ENCODE measurements around the gene PCSK5.
"Not testable (repeated sequence)": the region's sequence is repeated elsewhere in the genome, so short reads cannot be mapped to it uniquely, and the experiment has no call there.

Gene PCSK5

DNA sequence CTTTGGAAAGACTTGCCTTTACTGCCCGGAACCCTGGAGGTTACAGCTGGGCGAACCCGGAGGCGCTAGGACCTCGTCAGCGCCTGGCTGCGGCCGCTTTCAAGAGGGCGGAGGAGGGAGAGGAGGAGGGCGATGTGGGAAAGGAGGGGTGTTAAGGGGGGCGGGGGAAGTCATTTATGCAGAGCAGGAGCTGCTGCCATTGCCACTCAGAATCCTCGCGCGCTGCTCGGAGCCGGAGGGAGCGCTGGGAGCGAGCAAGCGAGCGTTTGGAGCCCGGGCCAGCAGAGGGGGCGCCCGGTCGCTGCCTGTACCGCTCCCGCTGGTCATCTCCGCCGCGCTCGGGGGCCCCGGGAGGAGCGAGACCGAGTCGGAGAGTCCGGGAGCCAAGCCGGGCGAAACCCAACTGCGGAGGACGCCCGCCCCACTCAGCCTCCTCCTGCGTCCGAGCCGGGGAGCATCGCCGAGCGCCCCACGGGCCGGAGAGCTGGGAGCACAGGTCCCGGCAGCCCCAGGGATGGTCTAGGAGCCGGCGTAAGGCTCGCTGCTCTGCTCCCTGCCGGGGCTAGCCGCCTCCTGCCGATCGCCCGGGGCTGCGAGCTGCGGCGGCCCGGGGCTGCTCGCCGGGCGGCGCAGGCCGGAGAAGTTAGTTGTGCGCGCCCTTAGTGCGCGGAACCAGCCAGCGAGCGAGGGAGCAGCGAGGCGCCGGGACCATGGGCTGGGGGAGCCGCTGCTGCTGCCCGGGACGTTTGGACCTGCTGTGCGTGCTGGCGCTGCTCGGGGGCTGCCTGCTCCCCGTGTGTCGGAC is at the start of gene PCSK5:
PCSK5 (plus strand) TSS at position 202 of the 805 bp plus-strand sequence; CDS start at position 711, 509 bp downstream.
- in situ Hi-C loops (cut with MboI; ENCODE audit: low sequenced_read_pairs): no loop called here

DNA sequence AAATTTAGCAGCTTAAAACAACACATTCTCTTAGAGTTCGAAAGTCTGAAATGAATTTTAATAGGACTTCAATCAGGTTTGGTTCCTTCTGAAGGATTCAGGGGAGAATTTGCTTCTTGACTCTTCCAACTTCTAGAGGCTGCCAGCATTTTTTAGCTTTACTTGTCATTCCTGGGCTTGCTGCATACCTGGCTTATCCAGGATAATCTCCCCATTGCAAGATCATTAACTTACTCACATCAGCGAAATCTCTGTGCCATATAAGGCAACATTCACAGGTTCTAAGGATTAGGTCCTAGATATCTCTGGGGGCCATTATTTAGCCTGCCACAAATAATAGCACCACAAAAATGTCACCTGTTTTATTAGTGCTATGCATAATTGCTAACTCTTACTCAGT is 46.2 kb upstream of the PCSK5 start:
- in situ Hi-C loops (cut with MboI; ENCODE audit: low sequenced_read_pairs): no loop called here

DNA sequence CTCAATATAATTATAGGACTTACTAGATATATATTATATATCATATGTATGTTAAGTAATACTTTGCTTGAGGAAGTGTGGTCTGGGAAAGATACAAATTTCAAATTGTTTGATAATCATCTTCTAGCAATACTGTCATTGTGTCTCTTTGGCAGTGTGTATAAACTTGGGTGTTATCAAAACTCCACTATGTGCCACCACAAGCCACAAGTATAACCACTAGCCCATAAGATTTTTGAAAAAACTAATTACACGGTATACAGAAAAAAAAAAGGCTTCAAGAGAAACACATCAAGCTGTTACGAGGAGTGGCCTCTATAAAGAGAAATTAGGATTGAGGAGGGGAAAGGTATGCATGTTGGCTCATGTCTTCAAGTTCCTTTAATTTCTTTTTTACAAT is 44.7 kb upstream of the PCSK5 start:
- in situ Hi-C loops (cut with MboI; ENCODE audit: low sequenced_read_pairs): no loop called here

DNA sequence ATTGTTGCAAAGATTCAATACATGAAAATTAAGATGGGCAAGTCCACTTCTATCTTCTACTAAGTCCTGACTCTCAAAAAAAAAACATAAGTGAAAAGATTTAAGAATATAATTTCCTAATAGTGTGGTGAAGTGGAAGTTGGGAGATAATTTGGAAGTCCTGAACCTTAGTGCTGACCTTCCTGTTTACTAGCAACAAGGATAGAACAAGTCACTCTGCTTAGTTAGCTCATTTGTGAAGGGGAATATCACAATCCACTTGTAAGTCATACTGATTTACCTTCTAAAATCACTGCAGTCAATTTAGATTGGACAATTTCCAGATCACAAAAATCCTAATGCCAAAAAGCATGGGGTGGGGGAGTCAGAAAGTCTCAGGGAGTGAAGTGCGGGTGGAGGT is 43.4 kb upstream of the PCSK5 start:
- in situ Hi-C loops (cut with MboI; ENCODE audit: low sequenced_read_pairs): no loop called here

DNA sequence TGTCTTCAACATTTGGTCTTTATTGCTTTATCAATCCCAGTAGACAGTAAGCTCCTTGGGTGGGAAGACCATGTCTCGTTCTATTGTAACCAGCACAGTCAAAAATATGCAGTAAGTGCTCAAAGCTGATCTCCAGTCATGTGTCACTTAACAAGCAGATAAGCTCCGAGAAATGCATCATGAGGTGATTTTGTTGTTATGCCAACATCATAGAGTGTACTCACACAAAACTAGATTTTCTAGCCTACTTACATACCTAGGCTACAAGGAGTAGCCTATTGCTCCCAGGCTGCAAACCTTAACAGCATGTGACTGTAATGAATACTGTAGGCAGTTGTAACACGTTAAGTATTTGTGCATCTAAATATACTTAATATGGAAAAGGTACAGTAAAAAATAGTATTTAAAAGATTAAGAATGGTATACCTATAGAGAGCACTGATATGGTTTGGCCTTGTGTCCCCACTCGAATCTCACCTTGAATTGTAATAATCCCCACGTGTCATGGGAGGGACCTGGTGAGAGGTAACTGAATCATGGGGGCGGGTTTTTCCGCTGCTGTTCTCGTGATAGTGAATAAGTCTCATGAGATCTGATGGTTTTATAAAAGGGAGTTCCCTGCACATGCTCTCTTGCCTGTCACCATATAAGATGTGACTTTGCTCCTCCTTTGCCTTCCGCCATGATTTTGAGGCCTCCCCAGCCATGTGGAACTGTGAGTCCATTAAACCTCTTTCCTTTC is 39.8 kb upstream of the PCSK5 start:
- in situ Hi-C loops (cut with MboI; ENCODE audit: low sequenced_read_pairs): no loop called here

DNA sequence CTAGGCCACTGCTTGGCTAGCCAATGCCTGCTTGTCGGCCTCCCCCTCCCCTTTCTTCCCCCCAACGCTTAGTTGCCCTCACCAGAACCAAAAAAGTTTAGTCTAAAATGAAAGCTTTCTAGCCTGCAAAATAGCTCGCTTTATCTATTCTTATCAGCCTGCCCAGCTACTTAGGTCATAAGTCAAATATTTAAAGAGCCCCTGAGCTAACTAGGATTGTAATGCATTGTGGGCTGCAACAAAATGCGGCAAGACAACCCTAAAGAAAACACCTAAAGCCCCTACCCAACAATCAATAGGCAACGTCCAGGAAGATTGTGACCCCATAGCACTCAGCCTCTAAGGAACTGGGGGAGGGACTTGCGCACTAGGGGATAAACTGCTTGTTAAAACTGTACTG is 38.6 kb upstream of the PCSK5 start:
- in situ Hi-C loops (cut with MboI; ENCODE audit: low sequenced_read_pairs): no loop called here

DNA sequence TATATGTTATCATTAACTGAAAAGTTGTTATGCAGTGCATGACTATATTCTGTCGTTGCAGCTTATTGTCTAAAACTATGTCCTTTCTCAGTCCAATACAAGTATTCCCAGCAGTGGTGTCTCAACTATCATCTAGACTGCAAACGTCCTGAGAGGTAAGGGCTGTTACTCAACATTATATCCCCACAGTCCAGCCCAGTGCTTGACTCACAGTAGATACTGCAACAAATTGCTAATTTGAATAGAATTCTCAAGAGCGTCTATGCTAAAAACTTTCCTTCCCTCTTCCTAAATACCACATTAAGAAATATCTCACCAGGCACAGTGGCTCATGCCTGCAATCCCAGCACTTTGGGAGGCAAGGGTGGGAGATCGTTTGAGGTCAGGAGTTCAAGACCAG is 37.7 kb upstream of the PCSK5 start:
- in situ Hi-C loops (cut with MboI; ENCODE audit: low sequenced_read_pairs): no loop called here

DNA sequence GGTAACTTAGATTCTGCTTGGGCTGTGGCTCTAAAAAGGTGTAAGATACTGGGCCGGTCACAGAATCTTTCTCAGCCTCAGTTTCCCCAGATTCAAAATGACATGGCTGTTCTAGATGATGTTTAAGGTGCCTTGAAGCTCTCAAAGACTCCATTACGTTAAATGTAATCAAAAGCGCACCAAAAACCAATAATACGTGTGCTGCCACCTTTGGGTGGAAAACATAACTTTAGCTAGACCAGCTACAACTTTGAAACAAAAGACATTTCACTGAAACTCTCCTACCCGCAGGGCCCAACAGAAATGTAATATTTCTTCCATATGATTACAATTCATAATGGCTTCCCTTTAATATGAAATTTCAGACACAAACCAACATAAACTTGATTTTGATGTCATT is 35.0 kb upstream of the PCSK5 start:
- in situ Hi-C loops (cut with MboI; ENCODE audit: low sequenced_read_pairs): no loop called here

DNA sequence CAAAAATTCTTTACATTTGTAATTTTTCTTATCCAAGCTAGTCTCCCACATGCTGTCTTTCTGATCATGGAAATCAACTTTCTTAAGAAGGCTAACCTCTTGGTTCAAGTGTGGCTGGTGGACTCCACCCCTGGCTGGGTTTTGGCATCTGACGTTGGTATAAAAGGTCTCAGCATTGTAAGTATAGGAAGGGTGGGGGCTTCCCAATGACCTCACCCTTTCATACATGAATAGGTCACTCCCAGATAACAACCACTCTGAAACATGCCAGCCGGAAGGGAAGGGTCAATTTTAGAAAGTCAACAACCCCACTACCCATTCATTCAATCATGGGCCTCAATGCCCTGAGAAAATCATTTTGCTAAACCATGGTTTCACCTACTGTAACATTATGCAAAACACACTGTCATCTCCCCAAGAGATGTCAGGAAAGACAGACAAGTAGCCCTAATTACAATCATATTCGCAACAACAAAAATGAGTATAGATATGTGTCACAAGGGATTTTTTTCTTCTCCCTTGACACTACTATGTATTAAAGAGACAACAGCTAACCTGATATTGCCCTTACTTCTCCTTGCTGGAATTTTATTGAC is 31.9 kb upstream of the PCSK5 start:
- in situ Hi-C loops (cut with MboI; ENCODE audit: low sequenced_read_pairs): no loop called here

DNA sequence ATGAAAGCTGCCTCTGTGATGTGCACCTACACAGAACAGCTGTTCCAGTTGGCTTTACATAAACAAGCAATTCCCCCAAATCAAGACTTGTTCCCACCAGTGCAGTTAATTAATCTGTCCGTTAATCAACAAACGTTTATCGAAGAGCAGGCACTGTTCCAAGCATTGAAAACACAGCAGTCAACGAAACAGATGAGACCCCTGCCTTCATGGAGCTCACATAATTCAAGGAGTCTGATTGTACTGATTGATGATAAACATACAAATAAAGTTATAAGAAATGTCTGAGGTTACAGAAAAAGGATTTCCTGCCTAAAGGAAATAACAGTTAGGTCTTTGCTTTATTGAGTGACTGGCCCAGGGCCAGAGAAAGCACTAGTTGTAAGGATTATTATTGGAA is 26.2 kb upstream of the PCSK5 start:
- in situ Hi-C loops (cut with MboI; ENCODE audit: low sequenced_read_pairs): no loop called here

DNA sequence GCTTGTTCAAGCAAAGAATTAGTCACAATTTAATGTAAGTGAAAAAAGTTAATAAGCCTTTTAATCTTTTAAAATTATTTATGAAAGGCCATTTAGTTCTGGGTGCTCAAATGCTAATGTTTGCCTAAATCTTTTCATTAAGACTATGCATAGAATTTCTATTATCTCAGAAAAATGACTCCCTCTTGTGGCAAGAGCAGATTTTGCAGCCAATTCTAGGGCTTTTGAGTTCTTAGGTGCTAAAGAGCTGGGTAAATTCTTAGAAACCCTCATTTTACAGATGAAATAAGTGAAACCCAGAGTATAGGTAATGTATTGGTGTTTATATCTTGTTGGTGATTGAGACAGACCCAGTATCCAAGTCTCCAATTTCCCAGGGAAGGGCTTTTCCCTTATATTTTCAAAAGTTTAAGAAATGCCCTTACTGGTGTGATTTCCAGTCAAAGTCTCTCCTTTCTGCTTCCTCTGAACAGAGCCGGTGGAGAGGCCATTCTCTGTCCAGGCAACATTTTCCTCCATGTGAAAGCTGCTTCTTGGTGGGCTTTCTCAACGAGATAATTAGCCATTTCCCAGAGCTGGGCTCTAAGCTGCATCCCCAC is 24.1 kb upstream of the PCSK5 start:
- in situ Hi-C loops (cut with MboI; ENCODE audit: low sequenced_read_pairs): no loop called here

DNA sequence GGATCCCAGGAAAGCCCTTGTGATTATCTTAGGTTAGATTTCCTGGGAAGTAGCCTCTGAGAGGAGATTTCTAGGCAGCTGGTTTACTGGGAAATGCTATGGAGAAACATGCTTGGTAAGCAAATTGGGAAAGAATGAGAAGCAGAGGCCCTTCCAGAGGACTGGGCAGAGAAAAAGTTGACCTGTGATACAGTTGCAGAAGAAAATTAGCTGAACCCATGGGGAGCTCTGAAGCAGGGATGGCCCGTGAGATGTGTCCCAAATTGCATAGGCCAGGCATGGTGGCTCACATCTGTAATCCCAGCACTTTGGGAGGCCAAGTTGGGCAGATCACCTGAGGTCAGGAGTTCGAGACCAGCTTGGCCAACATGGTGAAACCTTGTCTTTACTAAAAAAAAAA is 21.9 kb upstream of the PCSK5 start:
- in situ Hi-C loops (cut with MboI; ENCODE audit: low sequenced_read_pairs): not testable (repeated sequence)

DNA sequence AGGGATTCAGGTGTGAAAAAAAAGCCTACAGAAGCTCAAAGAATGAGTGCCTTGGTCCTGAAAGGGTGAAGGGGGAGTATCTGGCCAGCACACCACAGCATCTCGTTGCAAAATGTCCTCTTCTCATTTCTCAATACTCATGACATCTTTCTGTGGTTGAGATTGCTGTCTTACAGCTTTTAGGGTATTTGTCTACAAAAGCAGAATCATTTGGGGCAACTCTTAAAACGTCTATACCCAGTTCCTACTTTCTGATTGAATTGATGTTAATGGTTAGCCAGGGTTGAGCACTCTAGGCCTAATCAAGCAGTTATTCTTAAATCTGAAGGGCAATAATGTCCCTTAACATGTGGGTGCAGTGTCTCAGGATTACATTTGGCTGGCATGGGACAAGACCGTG is 21.2 kb upstream of the PCSK5 start:
- in situ Hi-C loops (cut with MboI; ENCODE audit: low sequenced_read_pairs): no loop called here

DNA sequence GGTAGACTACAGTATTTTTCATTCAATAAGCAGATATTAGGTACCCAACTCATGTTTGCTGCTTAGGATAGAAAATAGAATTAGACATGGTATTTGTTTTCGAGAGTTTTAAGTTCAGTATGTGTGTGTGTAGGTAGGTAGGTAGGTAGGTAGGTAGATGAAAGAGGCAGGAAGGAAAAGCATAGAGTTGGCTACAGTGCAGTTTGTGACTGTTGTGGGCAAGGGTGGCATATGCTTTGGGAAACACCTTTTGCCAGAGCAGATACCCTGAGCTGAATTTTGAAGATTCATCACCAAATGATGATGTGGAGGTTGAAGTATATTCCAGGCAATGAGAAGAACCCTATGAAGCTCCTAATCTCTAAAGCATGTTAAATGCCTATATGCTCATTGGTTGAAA is 20.0 kb upstream of the PCSK5 start:
- in situ Hi-C loops (cut with MboI; ENCODE audit: low sequenced_read_pairs): no loop called here

DNA sequence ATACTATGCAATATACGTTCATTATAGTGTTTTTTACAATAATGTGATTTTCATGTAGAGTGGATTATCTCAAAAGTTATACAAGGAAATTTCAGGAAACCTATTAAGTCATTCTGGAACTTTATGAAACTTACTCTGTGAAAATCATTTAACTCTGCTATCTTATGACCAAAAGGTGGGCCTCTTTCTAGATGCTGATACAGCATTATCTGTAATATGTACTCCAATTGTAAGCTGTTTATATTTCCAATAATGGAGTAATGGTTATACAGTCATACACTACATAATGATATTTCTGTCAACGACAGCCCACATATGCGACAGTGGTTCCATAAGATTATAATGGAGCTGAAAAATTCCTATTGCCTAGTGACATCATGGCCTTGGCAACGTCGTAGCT is 18.8 kb upstream of the PCSK5 start:
- in situ Hi-C loops (cut with MboI; ENCODE audit: low sequenced_read_pairs): no loop called here

DNA sequence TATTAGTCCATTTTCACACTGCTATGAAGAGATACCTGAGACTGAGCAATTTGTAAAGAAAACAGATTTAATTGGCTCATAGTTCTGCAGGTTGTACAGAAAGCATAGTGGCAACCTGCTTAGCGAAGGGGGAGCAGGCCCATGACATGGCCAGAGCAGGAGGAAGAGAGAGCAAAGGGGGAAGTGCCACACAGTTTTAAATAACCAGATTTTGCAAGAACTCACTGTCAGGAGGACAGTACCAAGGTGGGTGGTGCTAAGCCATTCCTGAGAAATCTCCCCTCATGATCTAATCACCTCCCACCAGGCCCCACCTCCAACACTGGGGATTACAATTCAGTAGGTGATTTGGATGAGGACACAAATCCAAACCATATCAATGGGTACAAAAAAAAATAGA is 16.8 kb upstream of the PCSK5 start:
- in situ Hi-C loops (cut with MboI; ENCODE audit: low sequenced_read_pairs): no loop called here

DNA sequence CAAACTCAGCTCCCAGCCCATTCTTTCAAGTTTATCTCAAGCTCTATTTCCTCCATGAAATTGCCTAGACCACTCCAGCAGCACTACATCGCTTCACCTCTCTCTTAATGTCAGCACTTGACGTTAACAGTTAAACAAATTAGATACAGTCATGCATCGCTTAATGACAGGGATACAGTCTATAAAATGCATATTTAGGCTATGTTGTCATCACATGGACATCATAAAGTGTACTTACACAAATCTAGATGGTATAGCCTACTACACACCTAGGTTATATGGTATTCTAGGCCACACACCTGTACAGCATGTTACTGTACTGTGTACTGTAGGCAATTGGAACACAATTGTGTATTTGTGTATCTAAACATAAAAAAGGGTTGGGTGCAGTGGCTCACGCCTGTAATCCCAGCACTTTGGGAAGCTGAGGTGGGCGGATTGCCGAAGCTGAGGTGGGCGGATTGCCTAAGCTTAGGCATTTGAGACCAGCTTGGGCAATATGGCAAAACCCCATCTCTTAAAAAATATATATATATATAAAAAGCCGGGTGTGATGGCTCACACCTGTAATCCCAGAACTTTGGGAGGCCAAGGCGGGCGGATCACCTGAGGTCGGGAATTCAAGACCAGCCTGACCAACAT is 13.4 kb upstream of the PCSK5 start:
- in situ Hi-C loops (cut with MboI; ENCODE audit: low sequenced_read_pairs): no loop called here

DNA sequence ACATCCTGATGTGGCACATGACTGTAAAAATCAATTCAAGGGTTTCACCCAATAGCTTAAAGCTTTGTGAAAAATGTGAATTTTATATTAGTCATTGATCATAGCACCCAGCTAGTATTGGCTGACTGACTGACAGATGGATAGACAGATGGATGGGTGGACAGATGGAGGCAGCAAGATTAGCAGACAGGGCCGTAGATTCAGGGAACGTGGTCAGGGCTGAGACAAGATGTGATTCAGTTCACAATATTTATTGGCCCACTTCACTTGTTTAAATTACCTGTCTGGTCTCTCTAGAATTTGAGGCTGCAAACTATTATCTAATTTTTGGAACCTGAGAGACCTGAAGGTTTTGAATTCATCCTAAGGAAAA is 12.0 kb upstream of the PCSK5 start:
- in situ Hi-C loops (cut with MboI; ENCODE audit: low sequenced_read_pairs): no loop called here

DNA sequence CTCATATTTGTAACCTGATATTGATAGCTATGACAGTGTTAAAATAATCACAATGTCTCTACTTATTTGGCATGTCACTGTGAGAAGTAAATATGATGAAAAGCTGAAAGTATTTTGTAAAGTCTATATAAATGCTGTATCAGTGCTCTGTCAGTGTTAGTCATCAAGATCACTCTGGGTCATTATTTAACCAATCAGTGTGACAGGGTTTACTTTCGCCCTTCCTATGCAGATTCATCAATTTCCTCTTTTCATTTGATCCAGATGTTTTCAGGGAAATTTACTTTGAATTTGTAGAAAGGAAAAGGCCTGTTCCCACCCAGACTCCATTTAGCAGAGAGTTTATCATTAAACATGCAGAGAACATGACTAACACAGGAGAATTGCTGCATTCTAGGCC is 9.9 kb upstream of the PCSK5 start:
- in situ Hi-C loops (cut with MboI; ENCODE audit: low sequenced_read_pairs): no loop called here

DNA sequence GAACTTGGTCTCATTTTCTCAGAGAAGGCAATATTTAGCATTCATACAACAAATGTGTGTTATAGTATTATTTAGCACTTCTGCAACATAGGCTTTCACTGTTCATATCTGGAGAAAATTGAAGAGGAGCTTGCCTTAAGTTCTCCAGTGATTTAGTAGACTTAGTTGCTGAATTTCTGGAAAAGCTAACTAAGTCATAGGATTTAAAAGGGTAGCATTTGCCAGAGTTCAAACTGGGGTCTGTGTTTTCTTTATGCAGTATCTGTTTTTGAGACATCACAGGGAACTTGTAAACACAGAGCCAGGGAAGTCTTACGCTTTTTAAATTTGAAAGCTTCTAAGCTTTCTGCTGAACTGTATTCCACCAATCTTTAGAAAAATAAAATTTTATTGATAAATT is 8.7 kb upstream of the PCSK5 start:
- in situ Hi-C loops (cut with MboI; ENCODE audit: low sequenced_read_pairs): no loop called here

DNA sequence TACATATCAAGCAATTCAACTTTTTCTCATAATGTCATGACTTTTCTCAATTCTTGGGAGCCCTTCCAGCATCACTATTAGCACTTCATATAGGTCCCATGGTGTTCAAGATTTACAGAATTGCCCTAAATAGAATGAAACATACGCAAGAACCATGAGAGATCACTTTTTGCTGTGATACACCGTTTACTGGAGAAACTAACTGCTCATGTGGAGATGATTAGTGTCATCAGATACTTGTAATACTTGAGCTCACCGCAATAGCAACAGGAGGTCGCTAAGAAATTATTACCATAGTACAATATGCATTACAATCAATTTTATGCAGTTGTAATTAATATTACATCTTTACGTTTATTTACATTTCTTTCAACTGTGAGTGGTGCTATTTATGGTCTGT is 4.8 kb upstream of the PCSK5 start:
- in situ Hi-C loops (cut with MboI; ENCODE audit: low sequenced_read_pairs): no loop called here

Measured in HL-60/S4 (cell line).